H1 (cell line): Measurements from ENCODE around the gene FRMD4A. TPM values are rescaled to one million over a fixed set of nuclear protein-coding genes. Genes with fewer than 3 reads are reported as not detected.

Experiments
- CREB1 ChIP-seq: IDR thresholded peaks from 2 replicates; pipeline ENCODE4 v1.6.1; 2012; ENCODE audit warnings: inconsistent platforms
- NANOG ChIP-seq: IDR thresholded peaks from 2 replicates; pipeline ENCODE4 v1.6.1; 2011; ENCODE audit warnings: low read length, low read depth, mild to moderate bottlenecking, inconsistent platforms; ENCODE audit not compliant: insufficient read depth, poor library complexity, severe bottlenecking
- POLR2A ChIP-seq, 2 experiments: IDR thresholded peaks; 1 replicate in 1 of 2; 2 replicates in 1 of 2; pipeline ENCODE4 v1.6.1; 2011; ENCODE audit warnings: low read depth in 2 of 2, low read length in 2 of 2, mild to moderate bottlenecking in 2 of 2; ENCODE audit errors: control extremely low read depth in 1 of 2
- RAD21 ChIP-seq, 2 experiments: IDR thresholded peaks in 1 of 2; conservative IDR thresholded peaks in 1 of 2; 2 replicates each; pipeline ENCODE4 v1.6.1; 2011; ENCODE audit warnings: low read depth in 2 of 2, low read length in 2 of 2, improper control_type of control experiment in 1 of 2, inconsistent platforms in 1 of 2, mild to moderate bottlenecking in 1 of 2, moderate library complexity in 1 of 2
- SP2 ChIP-seq: IDR thresholded peaks from 2 replicates; pipeline ENCODE4 v1.6.1; 2012; ENCODE audit warnings: mild to moderate bottlenecking, low read length, inconsistent platforms
- polyA plus RNA-seq, 7 experiments: library from polyadenylated mRNA; depleted of rRNA in 3 of 7; stranded (reverse) in 5 of 7; unstranded in 2 of 7; fragments of >200 nt in 5 of 7; fragments of 200-250 nt in 2 of 7; gene quantifications; 1 replicate in 5 of 7; 2 replicates in 1 of 7; 4 replicates in 1 of 7; pipeline versions ENCODE4 v1.2.1 to v1.2.3, GENCODE V29; 2011 to 2013; ENCODE audit warnings: missing spikeins in 2 of 7, mixed read lengths in 2 of 7
- total RNA-seq: library from RNA; stranded (reverse); fragmentation: NEBNext Ultra II Directional; extraction: Animal tissue kit (Norgen Biotek cat#: 25700); gene quantifications from 2 replicates; pipeline ENCODE4 v1.2.1, GENCODE V29; 2021

FRMD4A gene
- total and polyA plus RNA-seq, 2 of the 8 experiments (the other 6 are each of a cell fraction or from before 2014, with no cell fraction given): 38.6 to 39.6 TPM

DNA sequence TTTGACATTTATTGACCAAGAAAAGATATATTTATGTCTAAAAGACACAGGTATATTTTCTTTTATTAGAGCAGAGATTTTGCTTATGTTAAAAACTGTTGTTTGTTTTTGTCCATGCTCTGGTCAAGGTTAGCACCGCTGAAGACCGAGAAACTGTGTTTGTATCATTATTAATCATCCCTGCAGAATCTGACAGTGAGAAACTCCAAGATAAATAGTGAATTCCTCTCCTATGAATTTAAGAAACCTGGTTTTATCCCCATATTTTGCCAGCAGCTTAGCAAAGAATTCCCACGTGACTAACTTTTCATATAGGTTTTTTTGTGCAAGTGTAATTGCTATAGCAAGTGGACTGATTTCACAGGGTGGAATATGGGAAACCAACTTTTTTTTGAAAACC lies 77.6 kb downstream of the FRMD4A start (continued):
- TF ChIP-seq CREB1: no peak
- no peak for TF ChIP-seq SP2
- TF ChIP-seq RAD21 (IDR thresholded peaks at IDR 0.05 in 1 of 2, conservative IDR thresholded peaks at IDR 0.05 in 1 of 2; ENCODE audit: low read depth in 2 of 2, low read length in 2 of 2): no peak
- TF ChIP-seq NANOG: no peak
- TF ChIP-seq POLR2A (IDR thresholded peaks at IDR 0.05; ENCODE audit: control extremely low read depth in 1 of 2, low read depth in 2 of 2, low read length in 2 of 2): no peak
